Retinal pigment epithelial cell (primary cell): ENCODE results near the gene GEMIN8.

Source experiments
- DNase-seq: peaks from one replicate; pipeline ENCODE4 v3.0.0-alpha.2; 2010; ENCODE audit warnings: low read depth
- H3K4me3 ChIP-seq: 2 replicates; pipeline ENCODE4 v1.5.1; 2011; ENCODE audit warnings: mild to moderate bottlenecking, low read length, control low read depth, moderate library complexity
- CTCF ChIP-seq: conservative IDR thresholded peaks from 2 replicates; pipeline ENCODE4 v1.5.1; 2011; ENCODE audit warnings: low read depth, low read length, control low read depth, inconsistent platforms

Gene GEMIN8

GRCh38 chrX:14006540-14006939 lies 23.2 kb downstream of the GEMIN8 start:
- TF ChIP-seq CTCF, result no peak
- no peak overlapping the region for H3K4me3 ChIP-seq
- DNase-seq, result no peak

GRCh38 chrX:14003876-14004425 lies 25.7 kb downstream of the GEMIN8 start:
- H3K4me3 ChIP-seq, result no peak overlapping the region
- DNase-seq, result no peak
- no peak for TF ChIP-seq CTCF

GRCh38 chrX:14003028-14003427 lies 26.7 kb downstream of the GEMIN8 start:
- DNase-seq, result no peak
- TF ChIP-seq CTCF, result no peak
- H3K4me3 ChIP-seq, result no peak overlapping the region

- no peak for TF ChIP-seq CTCF
- no peak for DNase-seq
Observed at GRCh38 chrX:13996650-13997049, 33.0 kb downstream of the GEMIN8 start.

GRCh38 chrX:13994536-13995080 lies 35.1 kb downstream of the GEMIN8 start:
- no peak for DNase-seq
- H3K4me3 ChIP-seq, result no peak overlapping the region
- no peak for TF ChIP-seq CTCF

More at GRCh38 chrX:13996650-13997049, 33.0 kb downstream of the GEMIN8 start:
- H3K4me3 ChIP-seq, result no peak overlapping the region

- TF ChIP-seq CTCF, result no peak
- DNase-seq, result no peak
- H3K4me3 ChIP-seq, result no peak overlapping the region
Observed at GRCh38 chrX:13994104-13994503, 35.6 kb downstream of the GEMIN8 start.

- no peak for DNase-seq
- TF ChIP-seq CTCF, result no peak
- no peak overlapping the region for H3K4me3 ChIP-seq
Observed at GRCh38 chrX:13990126-13990800, 39.4 kb downstream of the GEMIN8 start.
